H1 (cell line): Measurements from ENCODE around the gene TMEM238. TPM values are rescaled to one million over a fixed set of nuclear protein-coding genes. Genes with fewer than 3 reads are reported as not detected.

Experiments used
- ASH2L ChIP-seq: fragments of 200-600, 300-600 bp; sonication (generic); IDR thresholded peaks from one replicate; pipeline ENCODE4 v1.7.1; 2017; ENCODE audit warnings: low read length
- GTF2F1 ChIP-seq: IDR thresholded peaks from 2 replicates; pipeline ENCODE4 v1.6.1; 2012; ENCODE audit warnings: low read depth, low read length, improper control_type of control experiment, borderline replicate concordance
- polyA plus RNA-seq, 7 experiments: library from polyadenylated mRNA; depleted of rRNA in 3 of 7; stranded (reverse) in 5 of 7; unstranded in 2 of 7; fragments of >200 nt in 5 of 7; fragments of 200-250 nt in 2 of 7; gene quantifications; 1 replicate in 5 of 7; 2 replicates in 1 of 7; 4 replicates in 1 of 7; pipeline versions ENCODE4 v1.2.1 to v1.2.3, GENCODE V29; 2011 to 2013; ENCODE audit warnings: missing spikeins in 2 of 7, mixed read lengths in 2 of 7
- total RNA-seq: library from RNA; stranded (reverse); fragmentation: NEBNext Ultra II Directional; extraction: Animal tissue kit (Norgen Biotek cat#: 25700); gene quantifications from 2 replicates; pipeline ENCODE4 v1.2.1, GENCODE V29; 2021

The TMEM238 gene
- total and polyA plus RNA-seq, 2 of the 8 experiments (the other 6 are each of a cell fraction or from before 2014, with no cell fraction given), result 0.53 to 3.8 TPM

DNA sequence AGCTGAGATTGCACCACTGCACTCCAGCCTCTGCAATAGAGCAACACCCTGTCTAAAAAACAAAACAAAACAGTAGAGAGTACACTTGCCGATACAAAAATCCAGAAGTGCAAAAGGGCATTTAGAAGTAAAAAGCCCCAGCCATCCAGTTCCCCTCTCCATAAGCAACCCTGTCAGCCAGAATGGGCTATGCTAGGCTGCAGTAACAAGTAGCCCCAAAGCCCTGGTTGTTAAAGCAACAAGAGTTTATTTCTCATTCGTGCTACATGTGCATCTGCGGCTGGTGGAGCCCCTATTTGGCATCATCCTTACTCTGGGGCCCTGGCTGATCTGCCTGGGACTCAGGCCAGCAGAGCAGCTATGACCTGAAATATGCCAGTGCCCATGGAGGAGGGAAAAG lies 40.4 kb upstream of the TMEM238 start (continued):
- TF ChIP-seq GTF2F1 (no peak), ASH2L (no peak)
